Activated naive CD4-positive, alpha-beta T cell treated with anti-CD3 and anti-CD28 coated beads, Interleukin-2, amount 10 ng/mL, durations not matched to agents 7 days and 5 days (primary cell): ENCODE data around the gene PBX1.

Experiments
- CTCF ChIA-PET: fragments of 350-600 bp; sonication (Branson Sonifier 250); formaldehyde crosslinking; loops from one replicate; lab custom pipeline; 2021; ENCODE audit warnings: antibody characterized with exemption; lab: Charles Lee
- DNase-seq: peaks from one replicate; pipeline ENCODE4 v3.0.0-alpha.2; 2020
- H3K27ac Mint-ChIP-seq: one replicate; pipeline ENCODE4 v1.8.0; 2021; ENCODE audit warnings: mild to moderate bottlenecking, moderate library complexity, mixed read lengths
- H3K27me3 Mint-ChIP-seq: one replicate; pipeline ENCODE4 v1.8.0; 2021; ENCODE audit warnings: mild to moderate bottlenecking, mixed read lengths
- H3K36me3 Mint-ChIP-seq: one replicate; pipeline ENCODE4 v1.8.0; 2021; ENCODE audit warnings: mixed read lengths
- H3K4me1 Mint-ChIP-seq: one replicate; pipeline ENCODE4 v1.8.0; 2021; ENCODE audit warnings: mixed read lengths
- H3K4me3 Mint-ChIP-seq: one replicate; pipeline ENCODE4 v1.8.0; 2021; ENCODE audit warnings: mild to moderate bottlenecking, moderate library complexity, mixed read lengths
- H3K9me3 Mint-ChIP-seq: one replicate; pipeline ENCODE4 v1.8.0; 2021; ENCODE audit warnings: mixed read lengths

Gene PBX1

DNA sequence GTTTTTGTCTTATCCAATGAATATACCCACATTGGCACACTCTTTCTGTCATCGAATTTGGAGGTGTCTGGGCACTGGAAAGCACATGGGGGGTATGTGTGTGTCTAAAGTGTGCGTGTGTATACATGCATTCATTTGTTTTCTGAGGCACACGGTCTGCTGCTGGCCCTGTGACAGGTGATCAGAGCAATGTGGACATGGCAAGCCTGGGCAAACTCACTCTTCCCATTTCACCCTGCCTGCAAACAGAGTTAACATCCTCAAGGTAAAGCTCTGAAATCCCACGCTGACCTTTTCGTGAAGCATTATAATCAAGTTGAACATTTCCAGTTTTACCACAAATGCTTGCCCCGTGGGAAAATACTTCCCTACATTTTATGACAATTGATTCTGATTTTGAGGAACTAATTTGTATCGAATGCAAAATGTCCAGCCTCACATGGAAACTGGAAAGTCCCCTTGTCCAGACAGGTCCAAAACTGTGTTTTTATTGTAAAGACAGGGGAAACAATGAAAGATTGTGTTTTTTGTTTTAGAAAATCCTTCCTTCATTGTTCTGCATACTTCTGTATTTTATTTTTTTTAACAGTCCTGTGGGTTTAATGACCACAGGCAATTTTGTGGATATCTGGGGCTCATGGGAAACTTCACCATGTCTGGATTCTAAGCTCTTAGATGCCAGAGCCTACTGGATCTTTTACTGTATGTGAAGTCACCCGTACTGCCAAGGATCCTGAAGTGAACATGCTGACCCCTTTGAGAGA lies 160.9 kb downstream of the PBX1 start:
- Mint-ChIP-seq H3K27me3 (peaks cover 3% of the 10 kb centered on the region), H3K27ac (no peak overlapping the region), H3K36me3 (no peaks in the 10 kb centered on the region), H3K9me3 (no peaks in the 10 kb centered on the region), H3K4me1 (peaks cover 5% of the 10 kb centered on the region), H3K4me3 (no peak overlapping the region)
- CTCF ChIA-PET, result no interaction called here
- no peak for DNase-seq

DNA sequence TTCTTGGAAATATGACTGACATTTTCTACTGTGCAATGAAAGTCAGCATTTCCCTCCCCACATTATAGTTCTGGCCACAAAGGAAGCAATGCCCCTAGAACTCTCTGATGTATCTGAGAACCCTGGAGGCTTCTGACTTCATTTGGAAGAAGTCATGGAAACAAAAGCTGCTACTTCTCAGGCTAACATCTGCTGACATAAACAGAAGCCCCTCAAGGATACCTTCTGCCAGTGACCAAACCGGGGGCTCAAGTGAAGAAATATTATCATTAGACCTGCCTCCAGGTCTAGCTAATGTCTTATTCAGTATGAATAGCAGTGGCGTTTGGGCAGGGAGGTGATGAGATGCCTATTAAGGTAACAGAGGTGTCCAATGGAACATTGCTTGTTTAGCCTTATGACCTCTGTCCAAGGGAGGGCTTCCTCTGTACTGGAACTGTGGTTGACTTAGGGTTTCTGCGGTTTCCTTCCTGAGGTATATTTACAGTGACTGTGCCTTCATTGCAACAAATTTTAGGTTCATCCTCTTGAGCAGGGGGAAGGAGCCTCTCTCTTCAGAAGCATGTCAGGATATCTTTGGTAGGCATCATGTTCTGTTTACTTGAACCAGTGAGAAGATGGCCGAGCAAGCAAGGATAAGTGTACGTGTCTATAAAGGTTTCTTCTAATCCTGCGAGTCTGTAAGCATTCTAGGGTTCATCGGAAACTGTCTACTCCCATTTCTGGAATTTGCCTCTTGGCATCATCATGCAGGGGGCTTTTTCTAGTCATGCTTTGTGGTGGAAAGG lies 161.7 kb downstream of the PBX1 start:
- no peaks in the 10 kb centered on the region for H3K36me3 Mint-ChIP-seq
- no peak overlapping the region for H3K27ac Mint-ChIP-seq
- no peak for DNase-seq
- CTCF ChIA-PET, result no interaction called here
- H3K4me3 Mint-ChIP-seq, result no peak overlapping the region
- peaks cover 5% of the 10 kb centered on the region for H3K4me1 Mint-ChIP-seq
- H3K27me3 Mint-ChIP-seq, result peaks cover 3% of the 10 kb centered on the region
- no peaks in the 10 kb centered on the region for H3K9me3 Mint-ChIP-seq

DNA sequence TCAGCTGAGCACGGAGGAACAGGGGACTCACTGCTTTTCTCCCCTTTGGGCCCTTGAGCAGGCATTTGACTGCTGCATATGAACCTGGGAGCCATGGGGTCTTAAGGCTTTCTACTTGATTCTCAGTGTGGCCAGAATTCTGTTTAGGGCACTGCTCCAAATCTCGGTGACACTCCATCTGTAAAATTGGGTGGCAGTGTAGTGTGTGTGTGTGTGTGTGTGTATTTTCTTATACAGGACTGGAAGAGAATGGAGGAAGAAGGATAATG lies 162.2 kb downstream of the PBX1 start:
- Mint-ChIP-seq H3K36me3 (no peaks in the 10 kb centered on the region), H3K9me3 (no peaks in the 10 kb centered on the region), H3K27ac (no peak overlapping the region), H3K4me3 (no peak overlapping the region), H3K27me3 (peaks cover 3% of the 10 kb centered on the region), H3K4me1 (peaks cover 5% of the 10 kb centered on the region)
- no peak for DNase-seq
- CTCF ChIA-PET, result no interaction called here

DNA sequence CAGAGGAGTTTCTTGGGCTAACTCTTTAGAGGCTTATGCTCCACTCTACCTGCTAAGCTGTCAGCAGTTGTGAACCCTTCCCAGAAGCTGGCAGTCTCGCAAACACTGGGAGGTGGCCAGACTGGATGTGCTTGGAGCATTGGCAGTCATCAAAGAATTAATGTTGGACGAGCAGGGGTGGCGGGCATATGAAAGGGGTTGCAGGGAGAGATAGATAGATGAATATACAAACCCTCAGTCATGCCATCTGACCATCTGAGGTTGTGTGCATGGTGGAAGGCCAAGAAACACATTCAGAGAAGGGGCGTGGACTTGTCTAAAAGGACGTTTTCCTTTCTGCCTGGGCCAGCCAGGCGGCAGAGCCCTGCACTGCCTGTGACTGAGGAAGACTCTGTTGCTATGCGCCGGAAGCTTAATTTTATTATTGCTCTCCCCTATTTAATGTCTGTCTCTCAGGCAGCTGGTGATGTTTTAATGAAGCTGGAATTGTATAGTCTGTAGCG lies 164.4 kb downstream of the PBX1 start:
- Mint-ChIP-seq H3K36me3 (no peaks in the 10 kb centered on the region), H3K27me3 (peaks cover 3% of the 10 kb centered on the region), H3K9me3 (no peaks in the 10 kb centered on the region), H3K4me1 (peaks cover 5% of the 10 kb centered on the region), H3K4me3 (no peak overlapping the region), H3K27ac (no peak overlapping the region)
- DNase-seq, result no peak
- CTCF ChIA-PET, result no interaction called here

DNA sequence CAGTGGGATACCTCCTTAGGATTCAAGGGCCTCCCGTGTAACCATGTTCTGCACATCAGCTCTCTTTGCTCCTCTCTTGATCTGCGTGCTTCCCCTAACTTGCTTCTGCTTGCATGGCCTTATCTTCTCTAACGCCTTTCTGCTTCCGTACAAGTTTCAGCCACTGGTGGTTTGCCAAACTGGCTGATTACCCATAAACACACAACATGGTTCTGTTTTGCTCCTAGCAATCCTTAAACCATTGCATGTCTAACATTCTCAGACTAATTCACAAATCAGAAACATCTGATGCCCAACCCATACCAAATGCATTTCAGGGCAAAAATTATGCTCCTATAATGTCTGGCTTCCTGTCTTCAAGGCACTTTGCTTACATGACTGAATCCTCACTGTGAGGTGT lies 166.4 kb downstream of the PBX1 start:
- Mint-ChIP-seq H3K36me3 (no peaks in the 10 kb centered on the region), H3K9me3 (no peaks in the 10 kb centered on the region), H3K4me3 (no peak overlapping the region), H3K4me1 (peaks cover 5% of the 10 kb centered on the region), H3K27me3 (peaks cover 3% of the 10 kb centered on the region), H3K27ac (no peak overlapping the region)
- no peak for DNase-seq
- CTCF ChIA-PET, result no interaction called here

DNA sequence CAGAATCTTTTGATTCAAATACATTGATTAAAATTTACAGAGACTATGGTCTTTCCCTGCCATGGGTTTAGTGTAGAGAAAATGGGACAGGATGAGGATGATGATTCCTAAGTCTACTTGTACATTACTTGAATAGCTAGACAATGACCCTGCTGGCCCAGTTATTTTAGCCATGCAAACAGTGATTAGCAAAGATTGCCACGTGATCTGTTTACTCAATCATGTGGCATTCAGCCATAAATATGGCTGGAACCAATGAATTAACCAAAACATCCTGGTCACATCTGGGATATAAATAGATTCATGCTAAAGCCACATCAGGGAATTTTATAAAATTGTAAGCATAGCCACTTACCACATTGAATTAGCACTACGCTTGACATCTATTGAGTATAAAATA lies 167.3 kb downstream of the PBX1 start:
- H3K27ac Mint-ChIP-seq, result no peak overlapping the region
- H3K9me3 Mint-ChIP-seq, result no peaks in the 10 kb centered on the region
- H3K4me3 Mint-ChIP-seq, result no peak overlapping the region
- H3K27me3 Mint-ChIP-seq, result no peaks in the 10 kb centered on the region
- no peaks in the 10 kb centered on the region for H3K4me1 Mint-ChIP-seq
- DNase-seq, result no peak
- CTCF ChIA-PET, result interaction anchor here (0.6 kb wide), 1 partner anchor 61 kb away, joined by 3 read pairs; no protein-coding TSS in a partner anchor
- H3K36me3 Mint-ChIP-seq, result no peaks in the 10 kb centered on the region

DNA sequence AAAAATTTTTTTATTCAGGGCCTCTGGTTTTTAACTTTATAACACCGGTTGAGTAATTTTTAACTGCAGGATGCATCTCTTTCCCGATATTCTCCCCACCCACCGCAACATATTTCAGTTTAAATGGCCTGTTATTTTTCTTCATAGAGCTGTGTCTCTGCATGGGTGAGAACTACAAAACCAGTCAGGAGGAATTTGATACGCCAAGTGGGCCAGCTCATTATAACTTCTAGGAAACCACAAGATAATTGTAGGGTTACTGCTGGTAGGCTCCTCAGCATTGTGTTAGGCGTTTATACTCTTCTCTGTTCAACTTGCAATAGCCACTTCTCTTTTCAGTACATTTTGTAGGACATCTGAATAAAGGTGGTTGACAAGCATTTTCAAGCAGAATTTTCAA lies 169.7 kb downstream of the PBX1 start:
- DNase-seq, result no peak
- no peak overlapping the region for H3K4me3 Mint-ChIP-seq
- H3K9me3 Mint-ChIP-seq, result no peaks in the 10 kb centered on the region
- no peaks in the 10 kb centered on the region for H3K4me1 Mint-ChIP-seq
- H3K27ac Mint-ChIP-seq, result no peak overlapping the region
- CTCF ChIA-PET, result no interaction called here
- no peaks in the 10 kb centered on the region for H3K36me3 Mint-ChIP-seq
- H3K27me3 Mint-ChIP-seq, result no peaks in the 10 kb centered on the region

DNA sequence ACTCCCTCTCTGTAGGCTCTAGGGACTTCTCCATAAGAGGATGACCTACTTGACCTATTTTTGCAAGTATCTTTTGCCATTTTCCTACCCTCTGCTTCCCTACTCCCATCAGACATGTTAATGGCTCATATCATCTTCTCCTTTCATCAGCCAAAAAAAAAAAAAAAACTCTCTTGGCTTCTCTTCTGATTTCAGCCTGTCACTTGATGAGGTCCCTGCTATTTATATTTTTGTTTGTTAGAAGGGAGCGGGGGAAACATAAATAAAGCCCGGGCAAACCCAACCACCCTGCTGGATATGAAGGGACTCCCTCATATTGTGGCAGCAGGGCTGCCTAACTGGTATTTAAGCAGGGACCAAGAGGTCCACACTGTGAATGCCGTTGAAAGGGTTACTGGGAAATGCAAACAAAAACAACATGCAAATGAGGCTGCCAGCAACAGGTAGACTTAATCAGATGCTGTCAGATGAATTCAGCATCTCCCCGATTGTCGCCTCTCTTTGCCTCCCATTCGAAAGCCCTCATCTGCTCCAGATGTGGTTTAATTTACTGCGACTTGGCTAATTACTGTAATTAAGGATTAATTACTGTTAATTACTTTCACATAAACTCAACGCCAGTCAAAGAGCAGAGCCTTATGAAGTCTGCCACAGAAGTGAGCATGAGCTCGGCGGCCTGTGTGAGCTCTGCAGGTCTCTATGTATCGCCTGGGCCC lies 172.3 kb downstream of the PBX1 start:
- no peak for DNase-seq
- H3K27me3 Mint-ChIP-seq, result no peaks in the 10 kb centered on the region
- CTCF ChIA-PET, result no interaction called here
- H3K36me3 Mint-ChIP-seq, result no peaks in the 10 kb centered on the region
- H3K4me3 Mint-ChIP-seq, result no peak overlapping the region
- no peaks in the 10 kb centered on the region for H3K9me3 Mint-ChIP-seq
- no peak overlapping the region for H3K27ac Mint-ChIP-seq
- no peaks in the 10 kb centered on the region for H3K4me1 Mint-ChIP-seq

DNA sequence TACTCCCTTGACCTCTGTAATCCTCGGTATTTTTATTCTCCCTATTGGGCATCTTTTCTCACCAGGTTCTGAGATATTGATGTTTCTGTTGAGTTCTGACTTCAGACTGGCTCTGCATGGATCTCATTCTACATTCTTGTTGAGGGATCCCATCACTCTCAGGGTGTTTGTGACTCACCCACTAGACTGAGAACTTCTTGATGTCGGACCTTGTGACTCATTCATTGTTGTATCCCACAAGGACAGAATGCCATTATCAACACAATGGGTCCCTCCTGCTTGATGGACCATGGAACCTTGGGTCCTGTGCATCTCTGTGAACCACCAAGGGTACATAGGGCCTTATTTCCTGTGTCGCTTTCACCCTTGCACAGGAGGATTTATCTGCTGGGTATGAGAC lies 174.1 kb downstream of the PBX1 start:
- no peaks in the 10 kb centered on the region for H3K9me3 Mint-ChIP-seq
- no peak overlapping the region for H3K4me3 Mint-ChIP-seq
- H3K4me1 Mint-ChIP-seq, result no peaks in the 10 kb centered on the region
- no peaks in the 10 kb centered on the region for H3K27me3 Mint-ChIP-seq
- CTCF ChIA-PET, result no interaction called here
- no peak overlapping the region for H3K27ac Mint-ChIP-seq
- H3K36me3 Mint-ChIP-seq, result no peaks in the 10 kb centered on the region
- no peak for DNase-seq

DNA sequence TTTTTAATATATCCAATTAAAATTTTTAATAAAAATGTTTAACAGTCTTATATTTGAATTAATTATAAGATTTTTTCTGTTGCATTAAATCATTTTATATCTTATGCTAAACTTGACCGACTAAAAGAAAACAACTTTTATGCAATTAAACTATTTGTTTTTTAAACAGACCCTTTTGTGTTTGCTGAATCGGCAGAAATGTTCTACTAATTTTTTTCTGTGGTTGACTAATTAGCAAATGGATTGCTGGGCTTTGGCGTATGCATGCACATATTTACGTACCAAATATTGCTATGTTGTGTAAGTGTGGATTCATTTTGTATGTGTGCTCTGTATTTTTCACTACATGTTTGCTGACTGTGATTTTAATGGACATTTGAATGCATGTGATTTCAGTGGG lies 174.8 kb downstream of the PBX1 start:
- no peak overlapping the region for H3K4me3 Mint-ChIP-seq
- CTCF ChIA-PET, result no interaction called here
- no peaks in the 10 kb centered on the region for H3K4me1 Mint-ChIP-seq
- H3K27me3 Mint-ChIP-seq, result no peaks in the 10 kb centered on the region
- H3K9me3 Mint-ChIP-seq, result no peaks in the 10 kb centered on the region
- no peaks in the 10 kb centered on the region for H3K36me3 Mint-ChIP-seq
- H3K27ac Mint-ChIP-seq, result no peak overlapping the region
- no peak for DNase-seq

DNA sequence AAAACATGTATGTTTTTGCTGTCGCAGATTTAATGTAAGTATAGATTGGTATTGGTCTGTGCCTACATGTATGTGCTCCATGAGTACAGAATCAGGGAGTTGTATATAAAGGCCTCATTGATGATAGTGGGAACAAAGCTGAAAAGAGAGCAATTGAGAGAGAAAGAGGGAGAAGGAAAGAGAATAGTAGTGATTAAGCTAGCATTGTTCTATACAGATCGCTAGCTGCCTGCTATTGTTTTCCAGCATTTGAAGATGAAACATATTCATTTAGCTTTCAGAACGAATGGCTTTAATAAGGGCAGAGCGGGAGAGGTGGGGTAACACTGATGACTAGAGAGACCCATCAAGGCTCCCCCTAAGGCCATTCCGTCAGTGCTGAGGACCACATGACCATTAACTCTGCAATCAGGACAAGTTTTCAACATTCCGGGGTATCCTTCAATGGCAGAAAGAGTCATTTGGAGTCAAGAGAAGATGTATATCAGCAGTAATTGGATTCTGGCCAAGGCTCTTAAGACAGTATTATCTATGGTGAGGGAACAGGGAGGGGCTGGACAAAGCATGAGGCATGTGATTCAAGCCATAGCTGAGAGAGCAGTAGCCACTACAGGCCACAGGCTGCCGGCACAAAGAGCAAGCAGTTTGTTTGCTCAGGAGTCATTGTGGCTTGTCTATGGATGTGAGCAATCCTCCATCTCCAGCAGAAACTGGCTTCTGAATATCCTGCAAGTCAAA lies 176.5 kb downstream of the PBX1 start:
- H3K4me3 Mint-ChIP-seq, result no peak overlapping the region
- CTCF ChIA-PET, result no interaction called here
- H3K4me1 Mint-ChIP-seq, result no peaks in the 10 kb centered on the region
- no peaks in the 10 kb centered on the region for H3K9me3 Mint-ChIP-seq
- no peaks in the 10 kb centered on the region for H3K27me3 Mint-ChIP-seq
- no peaks in the 10 kb centered on the region for H3K36me3 Mint-ChIP-seq
- no peak for DNase-seq
- H3K27ac Mint-ChIP-seq, result no peak overlapping the region

DNA sequence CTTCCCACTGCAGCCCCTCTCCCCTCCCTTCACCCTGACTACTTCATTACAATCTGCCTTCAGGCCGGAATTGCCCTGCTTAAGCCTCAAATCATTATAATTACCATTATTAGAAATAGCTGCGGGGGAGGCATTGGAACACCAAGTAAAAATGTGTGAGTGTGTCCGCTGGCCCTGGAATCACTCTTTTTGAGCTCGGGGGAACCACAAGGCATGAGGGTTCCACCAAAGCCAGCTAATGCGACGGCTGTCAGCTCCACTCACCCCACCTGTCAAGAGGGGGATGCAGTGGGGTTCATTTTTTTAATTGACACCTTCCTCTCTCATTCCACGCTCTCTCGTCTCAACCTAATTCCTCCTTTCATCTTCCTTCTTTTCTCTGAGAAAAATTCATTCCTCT lies 177.2 kb downstream of the PBX1 start:
- CTCF ChIA-PET, result no interaction called here
- Mint-ChIP-seq H3K27ac (no peak overlapping the region), H3K27me3 (no peaks in the 10 kb centered on the region), H3K4me3 (no peak overlapping the region), H3K36me3 (no peaks in the 10 kb centered on the region), H3K4me1 (no peaks in the 10 kb centered on the region), H3K9me3 (no peaks in the 10 kb centered on the region)
- DNase-seq, result no peak

DNA sequence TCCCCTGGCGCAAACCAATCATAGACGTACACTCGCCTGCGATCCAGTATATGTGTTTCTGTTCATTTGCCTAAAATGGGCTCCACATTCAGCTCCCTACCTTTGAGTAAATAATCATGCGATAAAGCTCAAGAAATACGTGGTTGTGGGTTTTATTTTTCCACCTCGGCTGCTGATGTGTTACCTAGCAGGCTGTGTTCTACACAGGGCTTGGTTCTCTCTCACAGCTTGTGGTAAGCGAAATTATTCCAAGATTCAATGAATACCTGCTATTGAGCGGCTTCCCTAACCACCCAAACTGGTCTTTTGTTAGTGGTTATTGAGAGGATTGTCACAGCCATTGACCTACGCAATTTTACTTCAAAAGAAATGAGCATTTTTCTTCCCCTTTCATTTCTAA lies 180.2 kb downstream of the PBX1 start:
- CTCF ChIA-PET, result no interaction called here
- Mint-ChIP-seq H3K9me3 (no peaks in the 10 kb centered on the region), H3K27ac (no peak overlapping the region), H3K4me3 (no peak overlapping the region), H3K27me3 (no peaks in the 10 kb centered on the region), H3K36me3 (no peaks in the 10 kb centered on the region), H3K4me1 (no peaks in the 10 kb centered on the region)
- DNase-seq, result no peak

DNA sequence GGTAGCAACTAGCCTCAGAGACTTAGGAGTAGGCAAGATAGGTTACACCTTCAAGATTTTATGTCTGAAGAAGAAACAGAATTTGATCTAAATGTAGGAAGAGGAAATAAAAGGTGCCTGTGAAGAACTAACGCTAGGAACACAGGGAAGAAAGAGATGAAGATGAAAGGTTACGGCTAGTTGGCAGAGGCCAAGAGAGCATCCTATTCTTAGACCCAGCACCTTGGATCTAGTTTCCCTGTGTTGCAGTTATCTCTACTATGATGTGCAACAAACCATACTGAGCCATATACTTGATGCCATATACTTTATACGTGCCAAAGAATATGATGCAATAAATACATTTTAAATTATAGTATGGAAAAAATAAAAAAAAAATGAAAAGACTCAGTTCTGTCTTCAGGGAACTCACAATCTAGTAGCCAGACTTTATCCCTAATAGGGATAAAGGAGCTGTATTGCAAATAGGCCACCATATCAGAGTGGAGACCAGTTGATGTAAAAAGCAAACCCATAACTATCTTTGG lies 181.1 kb downstream of the PBX1 start:
- Mint-ChIP-seq H3K4me3 (no peak overlapping the region), H3K9me3 (no peaks in the 10 kb centered on the region), H3K36me3 (no peaks in the 10 kb centered on the region), H3K4me1 (no peaks in the 10 kb centered on the region), H3K27me3 (no peaks in the 10 kb centered on the region), H3K27ac (no peak overlapping the region)
- CTCF ChIA-PET, result no interaction called here
- no peak for DNase-seq
